HG03108 (cell line): ENCODE measurements around the gene LRWD1.

Source experiments
- ATAC-seq: cut with Tn5 transposase; IDR thresholded peaks from one replicate; pipeline ENCODE4 v1.9.1; 2021; ENCODE audit warnings: moderate library complexity; ENCODE audit not compliant: unreplicated experiment

The LRWD1 gene

DNA sequence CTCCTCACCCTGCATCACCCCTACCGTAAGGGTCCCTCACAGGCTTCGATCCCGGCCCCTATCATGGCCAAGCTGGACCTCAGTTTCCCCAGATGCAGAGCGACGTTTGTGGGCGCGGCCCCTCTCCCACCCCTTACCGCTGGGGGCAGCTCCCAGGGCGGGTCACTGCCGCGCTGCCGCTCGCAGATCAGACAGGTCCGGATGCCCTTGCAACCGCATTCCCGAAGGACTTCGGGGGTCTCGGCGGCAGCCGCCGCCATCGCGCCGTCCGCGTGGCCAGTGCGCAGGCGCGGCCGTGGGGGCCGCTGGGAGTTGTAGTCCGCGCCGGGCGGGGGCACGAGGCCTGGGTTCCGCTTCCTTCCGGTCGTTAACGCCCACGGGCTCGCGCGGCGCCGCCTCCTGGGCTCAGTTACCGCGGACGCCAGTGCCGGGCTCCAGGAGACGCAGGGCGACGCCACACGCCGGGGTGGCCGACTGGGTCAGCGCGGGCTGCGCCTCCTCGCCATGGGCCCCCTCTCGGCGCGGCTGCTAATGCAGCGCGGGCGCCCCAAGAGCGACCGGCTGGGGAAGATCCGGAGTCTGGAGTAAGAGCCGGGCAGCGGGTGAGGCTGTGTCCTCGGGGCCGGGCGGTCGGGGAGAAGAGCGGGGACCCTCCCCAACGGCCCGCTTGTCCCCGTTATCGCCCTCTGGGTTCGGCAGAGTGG, at the start of gene LRWD1, which contains the start of gene ALKBH4:
LRWD1 (plus strand) TSS at position 408 of the 704 bp plus-strand sequence; CDS start at position 505, 97 bp downstream.
ALKBH4 (minus strand) TSS at position 287 of the 704 bp plus-strand sequence; CDS start at position 260, 27 bp downstream.
- ATAC-seq, result peak; percentile 90

GRCh38 chr7:102415685-102416225, 49.0 kb upstream of the LRWD1 start:
- peak; percentile 39 for ATAC-seq

DNA sequence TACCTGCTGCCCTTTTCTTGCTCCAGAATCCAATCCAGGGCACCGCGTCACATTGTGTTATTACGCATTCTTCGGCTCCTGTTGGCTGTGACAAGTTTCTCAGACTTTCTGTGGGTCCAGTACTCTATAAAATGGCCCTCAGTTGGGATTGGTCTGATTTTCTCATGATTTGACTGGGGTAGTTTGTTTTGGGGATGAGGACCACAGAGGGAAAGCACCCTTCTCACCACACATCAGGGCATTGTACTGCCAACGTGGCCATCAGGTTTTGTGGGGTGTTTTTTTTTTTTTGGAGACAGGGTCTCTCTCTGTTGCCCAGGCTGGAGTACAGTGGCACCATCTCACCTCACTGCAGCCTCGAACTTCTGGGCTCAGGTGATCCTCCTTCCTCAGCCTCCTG, 48.4 kb upstream of the LRWD1 start:
- ATAC-seq, result no peak

GRCh38 chr7:102417105-102417504, 47.7 kb upstream of the LRWD1 start:
- no peak for ATAC-seq

DNA sequence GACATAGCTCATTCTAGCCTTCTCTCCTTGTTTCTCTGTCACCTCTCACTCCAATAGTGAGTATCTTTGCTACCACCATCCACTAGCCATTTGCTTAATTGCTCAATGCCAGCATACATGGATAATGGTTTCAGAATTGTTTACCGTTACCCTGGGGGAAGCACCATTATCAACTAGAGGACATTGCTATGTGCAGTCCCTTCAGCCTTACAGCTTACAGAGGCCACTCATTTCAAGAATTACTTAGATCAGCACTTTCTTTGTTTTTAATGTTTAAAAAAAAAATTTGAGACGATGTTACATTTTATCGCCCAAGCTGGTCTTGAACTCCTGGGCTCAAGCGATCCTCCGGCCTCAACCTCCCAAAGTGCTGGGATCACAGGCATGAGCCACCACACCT, 46.2 kb upstream of the LRWD1 start:
- ATAC-seq, result no peak

- ATAC-seq, result no peak
These were observed 43.0 kb upstream of the LRWD1 start for GRCh38 chr7:102421706-102422240.

DNA sequence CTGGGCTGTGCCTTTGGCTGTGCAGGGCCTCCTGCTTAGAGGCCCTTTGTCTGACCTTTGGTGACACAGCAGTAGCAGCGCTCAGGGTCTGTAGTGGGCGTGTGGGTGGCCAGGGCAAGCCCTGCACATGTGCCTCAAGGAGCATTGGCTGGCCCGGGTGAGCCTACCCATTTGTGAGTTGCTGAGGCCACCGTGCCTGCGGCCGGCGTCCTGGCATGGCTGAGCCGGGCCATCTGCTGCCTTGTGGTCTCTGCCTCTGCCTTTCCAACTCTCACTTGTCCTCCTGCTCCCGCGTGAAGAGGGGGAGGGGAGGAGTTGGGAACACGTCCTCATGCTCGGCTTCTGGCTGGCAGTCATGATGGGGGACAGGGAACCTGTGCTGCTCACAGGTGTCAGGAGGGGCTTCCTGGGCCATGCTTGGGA, 40.6 kb upstream of the LRWD1 start:
- no peak for ATAC-seq

GRCh38 chr7:102424787-102425218, 40.0 kb upstream of the LRWD1 start:
- peak; percentile 26 for ATAC-seq

DNA sequence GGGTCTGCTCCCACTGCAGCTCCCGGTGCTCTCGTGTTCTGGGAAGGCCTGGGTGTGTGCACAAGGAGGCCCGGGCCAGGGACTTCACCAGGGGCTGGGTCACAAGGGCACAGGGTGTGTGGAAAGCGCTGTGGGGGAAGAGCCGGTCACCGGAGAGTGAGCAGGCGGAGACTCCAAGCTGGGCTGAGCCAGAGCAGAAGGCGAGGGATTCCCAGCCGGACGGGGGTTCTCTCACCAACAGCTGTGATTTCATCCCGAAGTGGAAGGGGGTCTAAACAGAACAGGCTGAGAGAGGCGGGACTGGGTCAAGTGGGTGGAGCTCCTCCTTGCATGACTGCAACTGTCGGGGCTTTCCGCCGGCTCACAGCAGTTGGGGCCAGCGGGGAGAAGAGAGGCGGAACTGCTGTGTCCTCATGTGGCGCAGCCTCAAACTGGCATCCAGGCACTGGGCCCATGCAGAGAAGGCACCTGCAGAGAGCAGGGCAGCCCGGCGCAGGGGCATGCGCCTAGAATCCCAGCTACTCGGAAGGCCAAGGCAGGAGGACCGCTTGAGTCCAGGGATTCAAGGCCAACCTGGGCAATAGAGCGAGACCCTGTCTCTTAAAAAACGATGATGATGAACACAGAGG, 39.0 kb upstream of the LRWD1 start:
- peak; percentile 71 for ATAC-seq

DNA sequence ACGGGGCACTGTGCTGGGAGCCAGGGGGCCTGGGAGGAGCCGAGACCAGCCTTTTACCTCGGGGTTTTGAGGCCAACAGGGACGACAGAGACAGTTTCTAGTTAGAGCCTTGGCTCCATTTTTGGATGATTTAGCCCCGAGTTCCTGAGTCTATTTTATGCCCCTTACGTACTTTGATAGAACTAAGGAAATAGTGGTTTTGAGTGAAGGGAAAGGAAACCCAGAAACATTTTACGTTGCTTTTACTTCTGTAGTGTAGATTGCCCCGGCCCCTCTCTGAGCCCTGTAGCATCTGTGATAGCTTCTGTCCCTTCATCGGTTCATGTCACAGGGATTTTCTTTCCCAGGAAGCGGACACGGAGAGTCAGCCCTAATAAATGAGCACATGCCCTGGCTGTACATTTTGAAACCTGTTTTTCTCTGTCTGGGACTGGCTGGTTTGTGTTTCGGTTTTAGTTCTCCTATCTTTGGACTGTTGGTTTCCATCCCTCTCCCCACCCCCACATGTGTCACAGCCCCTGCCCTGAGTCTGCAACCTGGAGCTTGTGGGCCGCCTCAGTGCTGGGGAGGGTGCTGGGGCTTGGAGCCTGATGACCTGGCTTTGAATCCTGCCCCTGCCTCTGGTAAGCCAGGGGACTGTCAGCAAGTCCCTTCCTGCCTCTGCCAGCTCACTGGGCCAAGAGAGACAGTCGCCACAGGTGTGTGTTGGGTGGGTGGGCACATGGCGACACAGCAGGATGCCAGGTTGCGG, 38.3 kb upstream of the LRWD1 start:
- peak; percentile 41 for ATAC-seq

GRCh38 chr7:102427019-102427405, 37.8 kb upstream of the LRWD1 start:
- ATAC-seq, result no peak

DNA sequence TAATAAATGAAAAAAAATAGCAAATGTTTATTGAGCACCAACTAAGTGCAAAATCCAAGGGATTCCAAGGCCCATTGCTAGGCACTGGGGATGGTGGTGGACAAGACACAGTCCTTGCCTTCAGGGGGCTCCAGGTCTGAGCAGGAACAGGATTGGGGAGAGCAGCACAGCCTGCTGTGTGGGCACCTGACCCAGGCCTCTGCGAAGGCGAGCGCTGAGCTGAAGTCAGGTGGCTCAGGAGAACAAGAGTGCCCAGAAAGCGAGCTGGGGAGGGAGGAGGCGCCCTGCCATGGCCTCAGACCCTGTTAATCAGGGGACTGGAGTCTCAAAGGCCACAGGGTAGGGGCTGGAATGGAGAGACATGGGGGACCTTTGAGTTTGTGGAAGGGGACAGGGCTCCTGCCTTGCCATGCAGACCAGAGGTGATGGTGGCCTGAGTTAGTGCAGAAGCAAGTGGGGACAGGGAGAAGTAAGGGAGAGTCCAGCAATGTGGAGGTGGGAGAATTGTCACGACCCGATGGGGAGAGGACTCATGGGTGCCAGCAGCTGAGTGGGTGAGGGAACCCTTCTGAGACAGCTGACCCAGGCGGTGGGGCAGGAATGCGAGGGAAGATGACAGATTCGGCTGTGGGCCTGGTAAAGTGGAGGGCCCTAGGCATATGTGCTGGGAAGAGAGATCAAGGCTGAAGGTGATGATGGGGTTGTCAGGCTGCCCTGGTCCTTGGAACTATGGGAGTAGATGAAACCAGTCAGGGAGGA, 35.5 kb upstream of the LRWD1 start:
- ATAC-seq, result no peak

DNA sequence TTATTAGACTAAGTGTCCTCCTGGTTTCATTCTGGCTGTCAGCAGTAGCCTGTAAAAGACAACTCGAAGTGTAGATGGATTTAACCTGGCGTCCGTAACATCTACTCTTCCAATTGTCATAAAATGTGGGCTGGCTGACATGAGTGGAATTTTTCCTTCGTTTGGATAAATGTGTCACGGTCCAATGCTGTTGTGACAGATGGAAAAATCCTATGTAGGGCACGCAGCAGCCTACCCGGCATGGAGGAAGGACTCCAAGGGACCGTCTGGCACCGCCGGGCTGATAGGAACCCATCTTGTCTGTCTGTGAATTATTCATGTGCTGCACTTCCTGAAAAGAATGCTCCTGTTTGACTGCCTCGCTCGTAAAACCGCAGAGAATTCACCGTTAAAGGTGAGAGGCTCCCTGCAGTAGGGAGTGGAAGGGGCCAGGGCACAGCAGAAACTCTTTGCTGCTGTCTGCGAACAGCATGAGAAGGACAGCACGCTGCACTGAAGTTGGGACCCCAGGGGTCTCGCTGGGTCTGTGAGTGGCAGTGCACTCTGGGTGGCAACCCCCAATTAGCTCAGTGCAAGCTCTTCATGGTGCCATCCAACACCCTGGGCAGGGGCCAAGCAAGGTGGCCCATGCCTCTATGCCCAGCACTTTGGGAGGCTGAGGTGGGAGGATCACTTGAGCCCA, 33.0 kb upstream of the LRWD1 start:
- peak; percentile 34 for ATAC-seq

DNA sequence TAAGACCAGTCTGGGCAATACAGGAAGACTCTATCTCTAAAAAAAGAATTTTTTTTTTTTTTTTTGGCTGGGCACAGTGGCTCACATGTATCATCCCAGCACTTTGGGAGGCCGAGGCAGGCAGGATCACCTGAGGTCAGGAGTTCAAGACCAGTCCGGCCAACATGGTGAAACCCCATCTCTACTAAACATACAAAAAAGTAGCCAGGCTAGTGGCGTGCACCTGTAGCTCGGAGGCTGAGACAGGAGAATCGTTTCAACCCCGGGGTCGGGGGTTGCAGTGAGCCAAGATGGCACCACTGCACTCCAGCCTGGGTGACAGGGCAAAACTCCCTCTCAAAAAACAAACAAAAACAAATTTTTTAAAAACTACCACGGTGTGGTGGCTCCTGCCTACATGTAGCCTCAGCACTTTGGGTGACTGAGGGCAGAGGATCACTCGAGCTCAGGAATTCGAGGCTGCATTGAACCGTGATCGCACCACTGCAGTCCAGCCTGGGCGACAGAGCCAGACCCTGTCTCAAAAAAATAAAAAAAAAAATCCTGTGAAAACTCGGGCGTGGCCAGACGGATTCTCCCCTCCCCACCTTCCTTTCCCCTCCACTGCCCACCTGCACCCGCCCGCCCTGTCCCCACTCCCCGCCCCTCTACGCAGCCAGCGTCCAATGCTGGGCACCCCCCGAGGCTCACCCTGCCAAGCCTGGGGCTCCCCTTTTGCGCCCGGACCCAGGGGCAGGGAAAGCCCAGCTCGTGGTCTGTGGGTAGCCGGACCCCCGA, 32.2 kb upstream of the LRWD1 start:
- ATAC-seq, result peak; percentile 17

DNA sequence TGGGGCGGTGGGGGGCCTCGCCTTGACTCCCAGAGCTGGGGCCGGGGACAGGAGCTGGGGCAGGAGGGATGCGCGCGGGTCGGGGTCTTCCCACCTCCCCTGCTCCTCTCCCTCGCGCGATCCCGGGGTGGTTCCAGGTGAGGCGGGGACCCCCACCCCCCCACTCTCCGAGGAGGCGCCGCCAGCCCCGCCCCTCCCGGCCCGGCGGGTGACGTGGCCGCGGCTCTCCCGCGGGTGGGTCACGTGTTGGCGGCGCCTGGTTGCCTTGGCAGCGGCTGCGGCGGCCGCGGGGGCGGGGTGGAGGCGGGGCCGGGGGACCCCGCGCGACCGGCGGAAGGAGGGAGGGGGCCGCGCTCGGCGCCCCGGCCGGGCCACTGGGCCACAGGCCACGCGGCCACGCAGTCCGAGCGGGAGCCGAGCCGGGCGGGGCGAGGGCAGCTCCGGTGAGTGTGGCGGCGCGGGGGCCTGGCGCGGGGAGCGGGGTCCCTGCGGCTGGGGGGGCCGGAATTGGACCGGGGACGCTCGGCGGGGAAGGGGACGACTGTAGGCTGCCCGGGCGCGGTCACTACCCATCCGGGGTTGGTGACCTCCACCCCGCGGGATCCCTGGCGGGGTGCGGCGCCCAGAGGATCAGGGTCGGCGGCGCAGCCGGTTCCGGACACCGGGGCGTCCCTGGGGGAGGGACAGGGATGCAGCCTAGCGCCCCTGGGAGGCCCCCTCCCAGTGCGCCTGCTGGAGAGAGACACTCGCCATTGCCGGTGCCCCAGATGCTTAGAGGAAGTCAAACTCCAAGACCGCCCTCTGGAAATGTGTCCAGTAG, 31.4 kb upstream of the LRWD1 start, which contains the start of gene ORAI2:
ORAI2 (plus strand) TSS at position 357 of the 820 bp plus-strand sequence. CDS start 5,382 bp downstream, outside the sequence.
- peak; percentile 50 for ATAC-seq

GRCh38 chr7:102434039-102434486, 30.7 kb upstream of the LRWD1 start:
- ATAC-seq, result no peak

GRCh38 chr7:102436118-102436517, 28.7 kb upstream of the LRWD1 start:
- no peak for ATAC-seq
